ENCODE data around the gene SHLD1. TPM values are rescaled to one million over a fixed set of nuclear protein-coding genes. Genes with fewer than 3 reads are reported as not detected.
"Not testable (repeated sequence)": the region's sequence is repeated elsewhere in the genome, so short reads cannot be mapped to it uniquely, and the experiment has no call there.

The SHLD1 gene
- total RNA-seq, 1 experiment from 2014 or later: 13.1 TPM

- Histone ChIP-seq H3K79me2 (ENCODE audit: low read length) (no peaks in the 10 kb centered on the region), H3K4me3 (ENCODE audit: low read length) (no peak overlapping the region), H3K4me1 (ENCODE audit: low read length) (no peaks in the 10 kb centered on the region), H3K9me3 (ENCODE audit: low read length) (no peaks in the 10 kb centered on the region), H3K27me3 (ENCODE audit: low read length) (no peaks in the 10 kb centered on the region), H3K4me2 (ENCODE audit: low read depth, low read length, poor library complexity, severe bottlenecking) (no peak overlapping the region), H3K36me3 (ENCODE audit: insufficient read depth, low read length) (no peaks in the 10 kb centered on the region), H2AFZ (ENCODE audit: low read length) (no peak overlapping the region), H3K9me2 (replicated peaks; ENCODE audit: insufficient read depth, low read length) (no peaks in the 10 kb centered on the region), H4K20me1 (ENCODE audit: insufficient read depth, low read depth, low read length) (no peaks in the 10 kb centered on the region), H3K9ac (ENCODE audit: low read length) (no peak overlapping the region), H3K27ac (ENCODE audit: low read length) (no peak overlapping the region)
- DNase-seq: no peak
Observed at GRCh38 chr20:5715071-5715841, 34.9 kb upstream of the SHLD1 start.

- Histone ChIP-seq H3K9me3 (ENCODE audit: low read length) (no peaks in the 10 kb centered on the region), H3K27ac (ENCODE audit: low read length) (no peak overlapping the region), H2AFZ (ENCODE audit: low read length) (no peak overlapping the region), H3K36me3 (ENCODE audit: insufficient read depth, low read length) (no peaks in the 10 kb centered on the region), H4K20me1 (ENCODE audit: insufficient read depth, low read depth, low read length) (no peaks in the 10 kb centered on the region), H3K79me2 (ENCODE audit: low read length) (no peaks in the 10 kb centered on the region), H3K9ac (ENCODE audit: low read length) (no peak overlapping the region), H3K4me1 (ENCODE audit: low read length) (no peaks in the 10 kb centered on the region), H3K4me2 (ENCODE audit: low read depth, low read length, poor library complexity, severe bottlenecking) (no peak overlapping the region), H3K27me3 (ENCODE audit: low read length) (no peaks in the 10 kb centered on the region), H3K4me3 (ENCODE audit: low read length) (no peak overlapping the region), H3K9me2 (replicated peaks; ENCODE audit: insufficient read depth, low read length) (no peaks in the 10 kb centered on the region)
- no peak for DNase-seq
Observed at GRCh38 chr20:5716953-5717352, 33.2 kb upstream of the SHLD1 start.

GRCh38 chr20:5718896-5719595 lies 31.2 kb upstream of the SHLD1 start:
- no peaks in the 10 kb centered on the region for H3K4me1 ChIP-seq (ENCODE audit: low read length)

GRCh38 chr20:5719861-5720403 lies 30.3 kb upstream of the SHLD1 start:
- Histone ChIP-seq H3K27me3 (ENCODE audit: low read length) (no peaks in the 10 kb centered on the region), H3K9ac (ENCODE audit: low read length) (no peak overlapping the region), H3K4me2 (ENCODE audit: low read depth, low read length, poor library complexity, severe bottlenecking) (no peak overlapping the region), H3K4me1 (ENCODE audit: low read length) (no peaks in the 10 kb centered on the region), H3K4me3 (ENCODE audit: low read length) (no peak overlapping the region), H3K36me3 (ENCODE audit: insufficient read depth, low read length) (no peaks in the 10 kb centered on the region), H2AFZ (ENCODE audit: low read length) (no peak overlapping the region), H3K79me2 (ENCODE audit: low read length) (no peaks in the 10 kb centered on the region), H3K9me2 (replicated peaks; ENCODE audit: insufficient read depth, low read length) (no peaks in the 10 kb centered on the region), H3K9me3 (ENCODE audit: low read length) (no peaks in the 10 kb centered on the region), H3K27ac (ENCODE audit: low read length) (no peak overlapping the region), H4K20me1 (ENCODE audit: insufficient read depth, low read depth, low read length) (no peaks in the 10 kb centered on the region)
- DNase-seq: no peak

More at GRCh38 chr20:5718896-5719595, 31.2 kb upstream of the SHLD1 start:
- Histone ChIP-seq H3K9ac (ENCODE audit: low read length) (no peak overlapping the region), H2AFZ (ENCODE audit: low read length) (no peak overlapping the region), H3K79me2 (ENCODE audit: low read length) (no peaks in the 10 kb centered on the region), H3K27me3 (ENCODE audit: low read length) (no peaks in the 10 kb centered on the region), H3K9me2 (replicated peaks; ENCODE audit: insufficient read depth, low read length) (no peaks in the 10 kb centered on the region), H3K27ac (ENCODE audit: low read length) (no peak overlapping the region), H3K36me3 (ENCODE audit: insufficient read depth, low read length) (no peaks in the 10 kb centered on the region), H3K4me2 (ENCODE audit: low read depth, low read length, poor library complexity, severe bottlenecking) (no peak overlapping the region), H3K9me3 (ENCODE audit: low read length) (no peaks in the 10 kb centered on the region), H4K20me1 (ENCODE audit: insufficient read depth, low read depth, low read length) (no peaks in the 10 kb centered on the region), H3K4me3 (ENCODE audit: low read length) (no peak overlapping the region)
- DNase-seq: no peak

- no peak for DNase-seq
- Histone ChIP-seq H3K9me3 (ENCODE audit: low read length) (no peaks in the 10 kb centered on the region), H3K79me2 (ENCODE audit: low read length) (no peaks in the 10 kb centered on the region), H3K27ac (ENCODE audit: low read length) (no peak overlapping the region), H3K9ac (ENCODE audit: low read length) (no peak overlapping the region), H3K4me2 (ENCODE audit: low read depth, low read length, poor library complexity, severe bottlenecking) (no peak overlapping the region), H3K36me3 (ENCODE audit: insufficient read depth, low read length) (no peaks in the 10 kb centered on the region), H3K4me1 (ENCODE audit: low read length) (no peaks in the 10 kb centered on the region), H2AFZ (ENCODE audit: low read length) (no peak overlapping the region), H3K9me2 (replicated peaks; ENCODE audit: insufficient read depth, low read length) (no peaks in the 10 kb centered on the region), H4K20me1 (ENCODE audit: insufficient read depth, low read depth, low read length) (no peaks in the 10 kb centered on the region), H3K4me3 (ENCODE audit: low read length) (no peak overlapping the region), H3K27me3 (ENCODE audit: low read length) (no peaks in the 10 kb centered on the region)
Observed at GRCh38 chr20:5720696-5721095, 29.5 kb upstream of the SHLD1 start.

- not testable (repeated sequence) for H3K4me3 ChIP-seq (ENCODE audit: low read length); H3K4me1 ChIP-seq (ENCODE audit: low read length); H3K36me3 ChIP-seq (ENCODE audit: insufficient read depth, low read length); H4K20me1 ChIP-seq (ENCODE audit: insufficient read depth, low read depth, low read length); DNase-seq; H3K27me3 ChIP-seq (ENCODE audit: low read length); H3K79me2 ChIP-seq (ENCODE audit: low read length); H3K9ac ChIP-seq (ENCODE audit: low read length); H2AFZ ChIP-seq (ENCODE audit: low read length); H3K27ac ChIP-seq (ENCODE audit: low read length); H3K9me3 ChIP-seq (ENCODE audit: low read length); H3K4me2 ChIP-seq (ENCODE audit: low read depth, low read length, poor library complexity, severe bottlenecking); H3K9me2 ChIP-seq (replicated peaks; ENCODE audit: insufficient read depth, low read length)
Observed at GRCh38 chr20:5721356-5721755, 28.8 kb upstream of the SHLD1 start.

GRCh38 chr20:5722927-5723326 lies 27.3 kb upstream of the SHLD1 start:
- H3K27ac ChIP-seq (ENCODE audit: low read length): no peak overlapping the region
- H3K36me3 ChIP-seq (ENCODE audit: insufficient read depth, low read length): no peaks in the 10 kb centered on the region
- no peaks in the 10 kb centered on the region for H3K9me3 ChIP-seq (ENCODE audit: low read length)
- no peaks in the 10 kb centered on the region for H3K27me3 ChIP-seq (ENCODE audit: low read length)
- H2AFZ ChIP-seq (ENCODE audit: low read length): no peak overlapping the region
- no peaks in the 10 kb centered on the region for H3K9me2 ChIP-seq (replicated peaks; ENCODE audit: insufficient read depth, low read length)
- H4K20me1 ChIP-seq (ENCODE audit: insufficient read depth, low read depth, low read length): no peaks in the 10 kb centered on the region
- DNase-seq: no peak
- H3K79me2 ChIP-seq (ENCODE audit: low read length): no peaks in the 10 kb centered on the region
- H3K4me1 ChIP-seq (ENCODE audit: low read length): no peaks in the 10 kb centered on the region
- H3K4me2 ChIP-seq (ENCODE audit: low read depth, low read length, poor library complexity, severe bottlenecking): no peak overlapping the region
- H3K4me3 ChIP-seq (ENCODE audit: low read length): no peak overlapping the region
- no peak overlapping the region for H3K9ac ChIP-seq (ENCODE audit: low read length)

GRCh38 chr20:5725183-5725463 lies 25.1 kb upstream of the SHLD1 start:
- H4K20me1 ChIP-seq (ENCODE audit: insufficient read depth, low read depth, low read length); H3K79me2 ChIP-seq (ENCODE audit: low read length); H3K4me2 ChIP-seq (ENCODE audit: low read depth, low read length, poor library complexity, severe bottlenecking): not testable (repeated sequence)

More at GRCh38 chr20:5725183-5725463, 25.1 kb upstream of the SHLD1 start:
- not testable (repeated sequence) for H3K4me1 ChIP-seq (ENCODE audit: low read length); H3K4me3 ChIP-seq (ENCODE audit: low read length); H2AFZ ChIP-seq (ENCODE audit: low read length); H3K27me3 ChIP-seq (ENCODE audit: low read length); H3K27ac ChIP-seq (ENCODE audit: low read length); H3K36me3 ChIP-seq (ENCODE audit: insufficient read depth, low read length); H3K9me2 ChIP-seq (replicated peaks; ENCODE audit: insufficient read depth, low read length); DNase-seq; H3K9me3 ChIP-seq (ENCODE audit: low read length); H3K9ac ChIP-seq (ENCODE audit: low read length)
